22Rv1 (cell line): ENCODE results near the gene GRB7.

ENCODE experiments used
- ZFX ChIP-seq: fragments of 450-650 bp; IDR thresholded peaks from 2 replicates; pipeline ENCODE4 v1.6.1; 2017; ENCODE audit warnings: antibody characterized with exemption, borderline replicate concordance
- TF ChIP-seq, protein P1 (sequence below): fragments of 450-650 bp; IDR thresholded peaks from 2 replicates; pipeline ENCODE4 v1.5.1; 2017; ENCODE audit warnings: mild to moderate bottlenecking

DNA sequence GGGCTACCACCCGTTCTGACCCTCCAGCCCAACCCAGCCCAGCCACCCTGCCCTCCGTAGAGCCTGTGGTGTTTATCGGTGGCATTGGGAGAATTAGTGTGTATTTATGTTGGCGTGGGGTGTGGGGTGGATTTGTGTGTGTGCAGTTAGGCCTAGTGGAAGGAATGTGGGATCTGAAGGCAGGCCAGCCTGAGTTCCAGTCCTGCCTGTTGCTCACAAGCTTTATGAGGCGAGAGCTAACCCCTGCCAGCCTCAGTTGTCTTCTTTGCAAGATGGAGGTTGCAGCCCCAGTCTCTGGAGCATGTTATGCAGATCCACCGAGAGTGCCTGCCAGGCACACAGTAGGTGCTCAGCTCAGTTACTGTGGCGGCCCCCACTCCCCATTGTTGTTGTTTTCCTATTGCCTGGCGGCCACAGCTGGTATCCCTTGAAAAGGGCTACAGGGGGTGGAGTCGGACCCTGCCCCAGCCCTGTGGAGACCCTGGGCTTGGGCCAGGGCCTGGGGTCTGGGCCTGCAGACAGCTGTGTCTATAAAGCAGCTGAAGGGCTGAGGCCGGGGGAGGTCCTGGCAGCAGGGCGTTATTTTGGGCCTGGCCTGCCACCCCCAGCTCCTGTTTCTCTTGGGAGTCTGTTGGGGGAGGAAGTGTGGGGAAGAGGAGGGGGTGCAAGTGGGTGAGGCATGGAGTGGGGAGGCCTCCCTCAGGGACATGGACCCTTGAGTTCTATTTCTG lies 32.8 kb upstream of the GRB7 start:
- TF ChIP-seq, protein P1, sequence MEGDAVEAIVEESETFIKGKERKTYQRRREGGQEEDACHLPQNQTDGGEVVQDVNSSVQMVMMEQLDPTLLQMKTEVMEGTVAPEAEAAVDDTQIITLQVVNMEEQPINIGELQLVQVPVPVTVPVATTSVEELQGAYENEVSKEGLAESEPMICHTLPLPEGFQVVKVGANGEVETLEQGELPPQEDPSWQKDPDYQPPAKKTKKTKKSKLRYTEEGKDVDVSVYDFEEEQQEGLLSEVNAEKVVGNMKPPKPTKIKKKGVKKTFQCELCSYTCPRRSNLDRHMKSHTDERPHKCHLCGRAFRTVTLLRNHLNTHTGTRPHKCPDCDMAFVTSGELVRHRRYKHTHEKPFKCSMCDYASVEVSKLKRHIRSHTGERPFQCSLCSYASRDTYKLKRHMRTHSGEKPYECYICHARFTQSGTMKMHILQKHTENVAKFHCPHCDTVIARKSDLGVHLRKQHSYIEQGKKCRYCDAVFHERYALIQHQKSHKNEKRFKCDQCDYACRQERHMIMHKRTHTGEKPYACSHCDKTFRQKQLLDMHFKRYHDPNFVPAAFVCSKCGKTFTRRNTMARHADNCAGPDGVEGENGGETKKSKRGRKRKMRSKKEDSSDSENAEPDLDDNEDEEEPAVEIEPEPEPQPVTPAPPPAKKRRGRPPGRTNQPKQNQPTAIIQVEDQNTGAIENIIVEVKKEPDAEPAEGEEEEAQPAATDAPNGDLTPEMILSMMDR: no peak
- TF ChIP-seq ZFX: no peak
